GM10248 (cell line): Measurements from ENCODE around the gene RAB10.
"Not testable (repeated sequence)": the region's sequence is repeated elsewhere in the genome, so short reads cannot be mapped to it uniquely, and the experiment has no call there.

ENCODE experiments used
- CTCF ChIA-PET: fragments of 300-600 bp; sonication (Branson Sonifier 250); formaldehyde crosslinking; extraction: SDS; loops from one replicate; lab custom pipeline; 2021; ENCODE audit warnings: antibody characterized with exemption; lab: Yijun Ruan, JAX
- POLR2A ChIA-PET: fragments of 350-650 bp; sonication (Branson Sonifier 250); formaldehyde crosslinking; extraction: SDS; loops from one replicate; lab custom pipeline; 2020; ENCODE audit warnings: antibody characterized with exemption; lab: Yijun Ruan, JAX
- DNase-seq: peaks from one replicate; pipeline ENCODE4 v3.0.0; 2012; ENCODE audit errors: extremely low spot score
- CTCF ChIP-seq: IDR thresholded peaks from 2 replicates; pipeline ENCODE4 v1.5.1; 2012; ENCODE audit warnings: mild to moderate bottlenecking, low read depth; ENCODE audit errors: extremely low read depth, missing control alignments, control extremely low read depth

RAB10 gene

GRCh38 chr2:25994509-25994908, 39.4 kb upstream of the RAB10 start:
- POLR2A ChIA-PET: no interaction called here
- no peak for DNase-seq
- CTCF ChIA-PET: interaction anchor here (1.2 to 2.1 kb wide), 2 partner anchors 31 to 151 kb away, joined by 3 to 7 read pairs; no protein-coding TSS in a partner anchor
- TF ChIP-seq CTCF: no peak

GRCh38 chr2:25996844-25997243, 37.0 kb upstream of the RAB10 start:
- no peak for DNase-seq
- CTCF ChIA-PET: no interaction called here
- POLR2A ChIA-PET: no interaction called here
- TF ChIP-seq CTCF: no peak

- POLR2A ChIA-PET, DNase-seq: not testable (repeated sequence)
- CTCF ChIA-PET: interaction anchor here (1.0 to 2.4 kb wide), 5 partner anchors 7 to 145 kb away, joined by 3 to 7 read pairs (median 4); partner anchors contain the start of gene RAB10
Observed at GRCh38 chr2:25998816-25999383, 35.0 kb upstream of the RAB10 start.

- DNase-seq, POLR2A ChIA-PET: not testable (repeated sequence)
- CTCF ChIA-PET: interaction anchor here (1.0 to 2.4 kb wide), 6 partner anchors 8 to 145 kb away, joined by 3 to 7 read pairs (median 4); partner anchors contain the start of gene RAB10
Observed at GRCh38 chr2:25999406-25999805, 34.5 kb upstream of the RAB10 start.

- no peak for DNase-seq
- POLR2A ChIA-PET: interaction anchor here (0.6 to 0.7 kb wide), 2 partner anchors 8 to 18 kb away, joined by 3 to 11 read pairs; partner anchors contain the start of gene KIF3C
- CTCF ChIA-PET: interaction anchor here (1.2 to 2.4 kb wide), 7 partner anchors 9 to 144 kb away, joined by 3 to 7 read pairs (median 4); no protein-coding TSS in a partner anchor
- TF ChIP-seq CTCF: no peak
Observed at GRCh38 chr2:26000561-26001082, 33.3 kb upstream of the RAB10 start.

- ChIA-PET CTCF (interaction anchor here (1.4 kb wide), 1 partner anchor 13 kb away, joined by 3 read pairs; no protein-coding TSS in a partner anchor), POLR2A (no interaction called here)
- DNase-seq: no peak
- no peak for TF ChIP-seq CTCF
Observed at GRCh38 chr2:26001743-26002351, 32.0 kb upstream of the RAB10 start.

- ChIA-PET CTCF (interaction anchor here (1.1 to 3.7 kb wide), 3 partner anchors 11 to 143 kb away, joined by 3 to 19 read pairs (median 3); no protein-coding TSS in a partner anchor), POLR2A (interaction anchor here (0.5 kb wide), 1 partner anchor 15 kb away, joined by 3 read pairs; no protein-coding TSS in a partner anchor)
- no peak for TF ChIP-seq CTCF
- no peak for DNase-seq
Observed at GRCh38 chr2:26002632-26003310, 31.1 kb upstream of the RAB10 start.
